T follicular helper cell (primary cell): ENCODE data around the gene DLAT.
"Not testable (repeated sequence)": the region's sequence is repeated elsewhere in the genome, so short reads cannot be mapped to it uniquely, and the experiment has no call there.

ENCODE experiments used
- DNase-seq: peaks from one replicate; pipeline ENCODE4 v3.0.0-alpha.2; 2020; ENCODE audit warnings: low read depth

The DLAT gene

DNA sequence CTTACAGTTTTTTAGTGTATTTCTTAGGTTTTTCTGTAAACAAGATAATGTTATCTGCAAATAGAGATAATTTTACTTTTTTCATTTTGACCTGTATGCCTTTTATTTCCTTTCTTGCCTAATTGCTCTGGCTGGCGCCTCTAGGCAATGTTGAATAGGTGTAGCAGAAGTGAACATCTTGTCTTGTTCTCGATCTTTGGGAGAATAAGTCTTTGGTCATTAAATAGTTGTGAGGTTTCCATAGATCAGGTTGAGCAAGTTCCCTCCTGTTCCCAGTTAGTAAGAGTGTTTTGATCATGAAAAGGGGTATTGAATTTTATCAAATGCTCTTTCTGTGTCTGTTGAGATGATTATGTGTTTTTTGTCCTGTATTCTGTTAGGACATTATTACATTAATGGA lies 24.6 kb downstream of the DLAT start:
- DNase-seq, result no peak

DNA sequence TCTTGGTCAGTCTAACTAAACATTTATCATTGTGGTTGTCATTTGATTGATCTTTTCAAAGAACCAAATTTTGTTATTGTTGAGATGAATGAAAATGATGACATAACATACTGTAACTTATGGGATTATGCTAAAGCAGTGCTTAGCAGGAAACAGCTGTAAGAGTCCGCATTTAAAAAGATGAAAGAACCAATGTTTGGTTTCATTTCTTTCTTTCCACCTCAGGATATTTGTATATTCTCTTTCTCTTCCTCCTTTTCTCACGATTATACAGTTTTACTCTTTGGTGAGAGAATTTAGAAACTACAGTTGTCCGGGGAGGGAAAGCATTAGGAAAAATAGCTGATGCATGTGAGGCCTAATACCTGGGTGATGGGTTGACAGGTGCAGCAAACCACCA lies 25.5 kb downstream of the DLAT start:
- DNase-seq, result no peak

DNA sequence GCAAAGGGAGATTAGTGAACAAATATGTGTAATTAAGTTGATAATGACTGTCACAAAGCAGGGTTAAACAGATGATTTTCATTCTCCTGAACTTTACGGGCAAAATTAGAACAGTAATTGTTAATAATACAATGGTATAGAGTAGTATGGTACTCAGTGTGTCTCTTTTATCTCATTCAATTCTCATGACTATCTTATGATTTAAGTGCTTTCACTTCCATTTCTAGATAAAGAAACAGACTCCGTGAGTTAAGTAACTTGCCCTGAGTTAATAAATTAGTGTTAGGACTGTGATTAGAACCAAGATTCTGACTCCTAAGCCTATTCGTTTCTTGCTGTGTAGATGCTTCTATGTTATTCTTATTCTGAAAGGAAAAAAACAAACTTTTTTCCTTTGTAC lies 26.6 kb downstream of the DLAT start:
- DNase-seq, result no peak

DNA sequence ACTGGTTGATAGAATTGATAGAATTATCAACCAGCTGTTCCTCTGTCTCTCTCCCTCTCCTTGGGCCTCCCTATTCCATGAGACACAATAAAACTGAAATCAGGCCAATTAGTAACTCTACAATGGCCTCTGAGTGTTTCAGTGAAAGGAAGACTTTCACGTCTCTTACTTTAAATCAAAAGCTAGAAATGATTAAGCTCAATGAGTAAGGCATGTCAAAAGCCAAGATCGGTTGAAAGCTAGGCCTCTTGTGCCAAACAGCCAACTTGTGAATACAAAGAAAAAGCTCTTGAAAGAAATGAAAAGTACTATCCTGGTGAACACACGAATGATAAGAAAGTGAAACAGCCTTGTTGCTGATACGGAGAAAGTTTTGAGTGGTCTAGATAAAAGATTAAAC lies 32.0 kb downstream of the DLAT start:
- no peak for DNase-seq

DNA sequence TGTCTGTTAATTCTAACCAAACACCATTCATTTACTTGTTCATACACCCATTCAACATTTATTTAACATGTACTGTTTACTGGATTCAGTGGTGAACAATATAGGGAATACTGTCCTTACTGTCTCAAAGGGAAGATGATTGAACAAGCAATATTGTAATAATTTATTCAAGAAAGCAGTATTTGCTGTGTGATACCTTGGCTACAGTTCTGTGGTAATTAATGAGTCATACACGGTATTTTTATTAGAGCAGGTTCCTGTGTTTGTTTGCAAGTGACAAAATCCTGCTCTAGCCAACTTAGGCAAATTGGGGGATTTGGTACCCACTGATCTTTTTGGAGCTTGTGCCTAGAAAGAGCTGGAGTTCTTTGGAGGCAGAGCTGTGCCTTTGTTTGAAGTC lies 32.9 kb downstream of the DLAT start:
- no peak for DNase-seq

DNA sequence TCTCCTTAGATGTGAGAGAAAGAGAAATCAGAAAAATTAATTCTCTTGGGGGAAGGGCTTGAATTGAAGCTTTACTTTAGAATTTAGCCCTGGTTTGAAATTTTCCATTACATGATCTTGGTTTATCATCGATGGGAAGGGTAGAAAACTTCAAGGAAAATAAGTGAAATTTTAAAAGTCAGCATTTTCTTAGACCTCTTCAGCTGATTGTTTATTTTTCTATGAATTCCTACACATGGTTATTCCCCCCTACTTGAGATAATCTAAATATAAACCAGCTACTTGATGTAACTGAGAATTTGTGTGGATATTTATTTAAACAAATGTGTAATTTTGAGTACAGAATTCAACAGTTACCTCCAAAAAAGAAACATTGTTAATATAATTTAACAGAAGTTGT lies 37.7 kb downstream of the DLAT start:
- DNase-seq, result no peak

DNA sequence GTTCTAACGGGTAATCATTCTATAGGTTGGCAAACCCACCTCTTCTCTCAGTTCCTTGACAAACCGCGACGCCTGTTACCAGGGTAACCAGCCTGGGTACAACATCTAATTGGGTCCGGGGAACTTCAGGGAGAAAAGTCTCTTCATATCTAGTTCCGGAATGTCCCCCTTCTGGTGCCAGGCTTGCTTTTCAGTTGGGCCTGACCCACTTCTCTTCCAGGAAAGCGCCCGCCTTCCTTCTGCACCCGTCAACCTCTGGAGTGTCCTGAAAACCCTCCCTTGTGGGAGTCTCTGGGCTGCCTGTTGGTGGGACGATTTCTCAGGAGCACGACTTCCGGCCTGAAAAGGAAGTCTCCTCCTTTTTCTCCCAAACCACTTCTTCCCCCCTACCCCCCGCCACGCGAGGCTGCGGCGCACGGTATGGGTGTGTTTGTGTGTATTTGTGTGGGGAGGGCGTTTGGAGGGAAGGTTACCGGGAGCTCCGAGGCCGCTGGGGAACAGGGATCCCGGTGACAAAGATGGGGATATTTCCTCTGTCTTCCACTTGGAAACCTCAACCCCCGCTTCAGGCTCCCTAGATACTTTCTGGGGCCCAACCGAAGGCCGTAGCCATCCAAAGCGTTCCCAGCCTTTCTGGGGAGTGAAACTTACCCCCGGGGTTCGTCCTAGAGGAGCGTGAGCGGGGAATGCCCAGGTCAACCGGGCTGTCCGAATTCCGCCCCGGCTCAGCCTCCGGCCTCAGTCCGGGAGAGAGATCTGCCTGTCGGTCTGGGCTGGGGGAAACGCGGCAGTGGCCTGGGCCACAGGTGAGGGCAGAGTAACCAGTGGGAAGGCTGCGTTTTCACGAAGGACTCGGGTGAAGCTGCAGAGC lies 49.0 kb downstream of the DLAT start, which contains the start of the genes NKAPD1 and PIH1D2:
TSS of gene NKAPD1 (plus strand) at position 359 of the 871 bp plus-strand sequence. CDS start 1,276 bp downstream, outside the sequence.
TSS of gene PIH1D2 (minus strand) at position 77 of the 871 bp plus-strand sequence. CDS start 843 bp downstream, outside the sequence.
- peak; percentile 78 for DNase-seq

DNA sequence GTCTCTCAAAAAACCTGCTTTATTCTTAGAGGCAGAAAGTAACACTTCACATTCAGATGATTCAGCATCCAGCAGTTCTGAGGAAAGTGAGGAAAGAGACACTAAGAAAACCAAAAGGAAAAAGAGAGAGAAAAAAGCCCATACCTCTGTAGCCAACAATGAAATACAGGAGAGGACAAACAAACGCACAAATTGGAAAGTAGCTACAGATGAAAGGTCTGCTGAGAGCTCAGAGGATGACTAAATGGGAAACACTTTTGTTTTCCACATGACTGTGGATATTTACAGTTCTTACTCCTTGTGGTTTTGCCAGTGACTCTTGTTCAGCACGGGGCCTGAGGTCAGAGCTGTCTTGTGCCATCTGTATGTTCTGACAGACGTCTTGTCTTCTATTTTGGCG lies 57.5 kb downstream of the DLAT start:
- no peak for DNase-seq

DNA sequence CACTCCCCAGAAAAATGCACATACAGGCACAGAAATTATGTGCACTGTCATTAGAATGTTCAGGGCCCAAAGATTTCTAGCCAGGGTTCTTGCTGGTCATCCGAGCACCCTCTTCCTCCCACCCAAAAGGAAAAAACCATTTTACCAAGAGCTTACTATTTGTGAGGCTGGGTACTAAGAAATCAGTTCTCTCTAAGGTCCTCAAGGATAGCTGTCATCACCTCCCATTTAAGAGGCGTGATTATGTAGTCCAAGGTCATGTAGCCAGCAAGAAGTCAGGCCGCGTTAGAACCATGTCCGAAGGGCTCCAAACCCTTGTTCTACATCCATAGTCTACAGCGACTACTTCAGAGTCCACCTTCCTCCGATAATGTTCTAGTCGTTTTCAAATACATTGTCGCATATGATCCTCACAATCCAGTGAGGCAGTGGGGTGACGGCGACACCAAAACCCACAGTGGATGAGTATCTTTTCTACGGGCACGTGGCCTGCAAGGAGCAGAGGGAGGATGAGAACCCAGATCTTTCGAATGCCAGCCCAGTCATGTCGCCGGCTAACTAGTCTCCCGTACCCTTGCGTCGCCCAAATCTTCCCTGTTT lies 60.7 kb downstream of the DLAT start:
- DNase-seq, result no peak

DNA sequence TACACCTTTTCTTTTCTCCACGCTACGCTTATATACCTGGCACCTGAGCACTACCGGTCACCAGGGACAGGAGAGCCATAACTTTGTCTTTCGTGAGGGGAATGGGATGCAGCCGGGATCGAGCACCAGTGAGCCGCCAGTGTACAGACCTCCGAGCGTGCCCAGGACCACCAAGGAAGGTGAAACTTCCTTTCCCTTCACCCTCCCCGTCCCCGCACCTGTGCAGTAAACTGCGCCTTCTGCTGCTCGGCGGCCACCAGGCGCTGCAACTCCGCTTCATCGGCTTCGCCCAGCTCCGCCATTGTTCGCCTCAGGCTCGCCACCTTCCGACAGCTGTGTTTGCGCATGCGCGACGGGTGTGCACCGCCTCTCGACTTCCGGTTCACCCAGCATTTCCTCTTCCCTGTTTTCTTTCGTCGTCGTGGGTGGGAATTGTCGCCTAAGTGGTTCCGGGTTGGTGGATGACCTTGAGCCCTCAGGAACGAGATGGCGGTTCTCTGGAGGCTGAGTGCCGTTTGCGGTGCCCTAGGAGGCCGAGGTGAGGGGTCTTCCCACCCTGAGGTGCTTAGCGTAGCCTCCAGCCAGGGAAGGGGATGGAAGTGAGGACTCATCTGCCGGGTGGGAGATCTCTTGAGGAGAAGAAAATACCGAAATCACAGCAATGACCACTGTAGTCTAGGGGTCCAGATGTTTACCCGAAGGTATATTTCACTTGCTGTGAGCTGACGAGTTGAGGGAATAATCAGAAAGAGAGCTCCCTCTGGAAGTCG lies 61.4 kb downstream of the DLAT start, which contains the start of the genes SDHD and TIMM8B:
TSS of gene SDHD (plus strand) at position 452 of the 770 bp plus-strand sequence. CDS start at position 487, 35 bp downstream.
TSS of gene TIMM8B (minus strand) at position 335 of the 770 bp plus-strand sequence. CDS start at position 302, 33 bp downstream.
- DNase-seq, result peak; percentile 96

DNA sequence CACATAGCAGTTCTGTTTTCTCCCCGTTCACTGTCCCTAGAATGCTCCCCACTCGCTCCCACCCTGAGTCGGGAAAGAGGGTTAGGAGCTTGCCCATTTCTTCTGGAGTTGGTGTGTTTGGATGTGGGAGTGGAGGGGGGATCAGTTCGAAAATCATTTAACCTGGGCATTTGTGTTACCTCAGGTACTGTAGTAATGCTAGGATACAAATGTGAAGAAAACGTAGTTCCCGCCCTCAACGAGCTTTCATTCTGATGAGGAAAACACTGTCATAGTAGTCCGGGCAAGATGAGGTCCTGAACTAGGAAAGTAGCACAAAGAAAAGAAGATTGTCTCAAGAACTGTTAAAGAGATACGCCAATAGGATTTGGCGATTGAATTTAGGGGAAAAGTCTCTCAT lies 62.0 kb downstream of the DLAT start:
- no peak for DNase-seq

DNA sequence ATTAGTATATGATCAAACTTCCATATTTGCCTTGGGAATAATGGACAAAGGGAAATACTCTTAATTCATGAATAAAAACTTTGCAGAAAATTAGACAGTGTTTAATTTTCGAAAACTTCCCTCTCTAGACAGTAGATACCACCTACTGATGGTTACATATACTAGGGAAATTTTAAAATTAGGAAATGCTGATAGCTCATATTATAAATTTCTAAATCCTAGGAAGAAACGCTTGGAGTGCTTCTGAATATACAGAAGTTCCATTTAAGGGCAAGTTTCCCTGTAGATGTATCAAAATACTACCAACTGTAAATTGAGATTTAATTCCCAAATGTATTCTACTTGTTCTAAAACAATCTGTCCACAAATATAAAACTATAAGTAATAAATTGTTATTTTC lies 70.1 kb downstream of the DLAT start:
- DNase-seq, result not testable (repeated sequence)

DNA sequence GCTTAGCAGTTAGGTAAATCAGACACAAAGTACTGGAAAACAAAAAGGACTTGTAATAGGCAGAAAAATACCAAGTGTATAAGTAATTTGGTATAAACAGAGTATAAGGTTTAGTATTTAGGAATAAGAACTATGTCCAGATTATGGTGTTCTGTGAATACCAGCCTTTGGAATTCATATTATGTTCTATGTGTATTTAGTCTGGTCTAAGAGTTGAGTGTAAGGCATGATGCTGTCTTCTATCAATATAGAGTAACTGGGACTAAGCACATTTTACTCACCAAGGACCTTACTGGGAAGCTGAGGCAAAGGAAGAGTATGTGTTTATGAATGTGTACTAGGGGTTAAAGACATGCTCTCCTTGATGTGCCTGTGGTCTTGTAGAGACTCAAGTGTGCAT lies 71.0 kb downstream of the DLAT start:
- DNase-seq, result no peak

DNA sequence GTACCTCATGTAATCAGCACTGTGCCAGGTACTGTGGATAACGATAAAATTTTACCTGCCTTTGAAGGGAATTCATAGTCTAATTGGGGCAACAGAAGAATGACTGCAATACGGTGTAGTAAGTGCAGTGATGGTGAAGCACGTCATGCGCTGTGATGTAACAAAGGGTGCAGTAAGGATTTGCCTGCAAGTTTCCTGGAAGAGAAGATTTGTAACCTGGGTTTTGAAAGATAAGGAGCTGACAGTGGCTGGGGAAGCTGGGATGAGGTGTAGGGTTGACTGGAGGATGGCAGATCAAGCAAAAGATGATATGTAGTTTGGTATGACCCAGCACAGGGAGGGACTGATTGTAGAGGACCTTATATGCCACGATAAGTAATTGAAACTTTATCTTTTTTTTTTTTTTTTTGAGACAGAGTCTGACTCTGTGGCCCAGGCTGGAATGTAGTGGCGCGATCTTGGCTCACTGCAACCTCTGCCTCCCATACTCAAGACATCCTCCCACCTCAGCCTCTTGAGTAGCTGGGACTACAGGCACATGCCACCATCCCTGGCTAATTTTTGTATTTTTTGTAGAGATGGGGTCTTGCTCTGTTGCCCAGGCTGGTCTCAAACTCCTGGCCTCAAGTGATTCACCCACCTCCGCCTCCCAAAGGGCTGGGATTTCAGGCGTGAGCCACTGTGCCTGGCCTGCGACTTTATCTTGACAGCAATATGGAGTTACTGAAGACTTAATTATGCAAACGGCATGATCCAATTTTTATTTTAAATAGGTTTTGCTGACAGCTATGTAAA lies 72.7 kb downstream of the DLAT start:
- no peak for DNase-seq

DNA sequence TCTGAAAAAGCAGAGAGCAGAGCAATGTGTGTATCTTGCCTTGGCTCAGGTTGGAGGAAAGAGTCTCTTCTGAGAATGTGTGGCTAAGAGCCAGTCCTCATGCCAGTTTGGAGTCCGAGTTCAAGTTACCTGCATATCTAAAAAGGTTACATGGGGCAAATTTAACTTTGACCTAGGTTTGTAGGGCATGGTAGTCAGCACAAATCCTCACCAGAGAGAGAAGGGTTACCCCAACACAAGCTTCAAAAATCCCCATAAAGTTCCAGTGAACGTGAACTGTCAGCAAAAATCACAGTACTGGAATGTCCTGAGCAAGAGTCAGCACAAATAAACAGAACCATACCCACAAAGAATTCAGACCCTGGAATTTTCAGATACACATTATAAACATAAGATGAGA lies 75.3 kb downstream of the DLAT start:
- DNase-seq, result no peak

DNA sequence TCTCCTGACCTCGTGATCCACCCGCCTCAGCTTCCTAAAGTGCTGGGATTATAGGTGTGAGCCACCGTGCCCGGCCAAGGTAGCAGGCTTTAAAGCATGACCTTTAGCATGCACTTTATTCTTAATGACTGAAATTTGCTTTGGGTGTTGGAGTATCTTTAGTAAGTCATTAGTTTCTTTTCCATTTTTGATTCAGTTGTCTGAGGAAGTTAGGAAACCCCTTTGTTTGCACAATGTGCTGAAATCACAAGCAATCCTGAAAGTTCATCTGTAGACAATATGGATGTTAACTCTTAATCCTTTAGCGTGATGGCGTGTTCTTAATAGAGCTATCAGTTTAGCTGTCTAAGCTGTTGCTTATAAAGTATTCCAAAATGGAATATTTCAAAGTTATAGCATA lies 78.2 kb downstream of the DLAT start:
- DNase-seq, result no peak

DNA sequence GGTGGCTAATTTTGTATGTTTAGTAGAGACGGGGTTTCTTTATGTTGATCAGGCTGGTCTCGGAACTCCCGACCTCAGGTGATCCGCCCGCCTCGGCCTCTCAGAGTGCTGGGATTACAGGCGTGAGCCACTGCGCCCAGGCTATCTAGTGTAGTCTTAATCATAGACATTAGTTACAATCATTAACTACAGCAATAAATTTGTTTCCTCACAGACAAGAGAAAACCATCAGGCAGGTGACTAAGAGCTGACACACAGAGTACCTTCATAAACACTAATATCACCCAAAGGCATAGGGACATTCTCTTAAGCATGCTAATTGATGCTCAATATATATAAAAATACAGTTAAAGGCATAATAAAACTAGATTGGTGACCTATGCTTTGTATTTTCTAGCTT lies 80.9 kb downstream of the DLAT start:
- DNase-seq, result no peak
